GM12878 (cell line): ENCODE measurements around the gene FGGY. TPM values are rescaled to one million over a fixed set of nuclear protein-coding genes. Genes with fewer than 3 reads are reported as not detected.

Experiments used
- ATAC-seq: fragments of 200-7000 bp; cut with Tn5 transposase; 3 replicates; pipeline ENCODE4 v1.9.1; 2020; ENCODE audit warnings: mild to moderate bottlenecking, moderate library complexity
- BruUV-seq: library from RNA; stranded (reverse); fragments of 400-500 nt; replicated peaks from 2 replicates; lab custom pipeline; 2021; lab: Mats Ljungman, UMichigan
- CTCF ChIA-PET: fragments of 300-600 bp; sonication (Branson Sonifier 250); formaldehyde crosslinking; extraction: SDS; loops from one replicate; lab custom pipeline; 2021; ENCODE audit warnings: inconsistent platforms; lab: Yijun Ruan, JAX
- POLR2A ChIA-PET: fragments of 350-600 bp; formaldehyde crosslinking; extraction: SDS; loops from one replicate; lab custom pipeline; 2021; ENCODE audit warnings: inconsistent platforms; lab: Charles Lee
- RAD21 ChIA-PET: fragments of 300-600 bp; sonication (Branson Sonifier 250); formaldehyde crosslinking; loops from one replicate; lab custom pipeline; 2023; ENCODE audit warnings: antibody characterized with exemption; ENCODE audit not compliant: unreplicated experiment; lab: Charles Lee
- SMC1A ChIA-PET: fragments of 300-600 bp; sonication (Branson Sonifier 250); formaldehyde crosslinking; loops from one replicate; lab custom pipeline; 2023; ENCODE audit not compliant: unreplicated experiment, uncharacterized antibody; lab: Charles Lee
- DNase-seq: peaks from one replicate; pipeline ENCODE4 v3.0.0-alpha.2; 2011; ENCODE audit warnings: low read depth, low spot score
- FAIRE-seq: peaks from 3 replicates; lab custom pipeline; 2011; peaks lifted over from hg19 to GRCh38; lab: Jason Lieb, UNC
- H2AFZ ChIP-seq: 2 replicates; pipeline ENCODE4 v1.6.0; 2011; ENCODE audit warnings: low read depth, low read length, control low read depth; ENCODE audit not compliant: control insufficient read depth
- H3K27ac ChIP-seq: 2 replicates; pipeline ENCODE4 v1.5.1; 2011; ENCODE audit warnings: control low read depth; ENCODE audit not compliant: control insufficient read depth, insufficient read depth
- H3K27me3 ChIP-seq, 2 experiments: replicated peaks in 1 of 2; 2 replicates each; pipeline versions ENCODE4 v1.6.0 to v1.6.1; 2011; ENCODE audit warnings: low read length in 1 of 2; ENCODE audit not compliant: control insufficient read depth in 2 of 2, insufficient read depth in 2 of 2
- H3K36me3 ChIP-seq, 2 experiments: 2 replicates each; pipeline ENCODE4 v1.5.1; 2011; ENCODE audit warnings: low read length in 1 of 2; ENCODE audit not compliant: control insufficient read depth in 2 of 2, insufficient read depth in 2 of 2
- H3K4me1 ChIP-seq: 2 replicates; pipeline ENCODE4 v1.6.1; 2011; ENCODE audit warnings: mild to moderate bottlenecking, low read length, moderate library complexity, mixed read lengths; ENCODE audit not compliant: control insufficient read depth, insufficient read depth
- H3K4me2 ChIP-seq: 2 replicates; pipeline ENCODE4 v1.6.0; 2011; ENCODE audit warnings: control low read depth; ENCODE audit not compliant: control insufficient read depth, insufficient read depth
- H3K4me3 ChIP-seq: fragments of 200-600 bp; sonication (generic); 2 replicates; pipeline ENCODE4 v1.5.1; 2016
- H3K79me2 ChIP-seq: 2 replicates; pipeline ENCODE4 v1.6.0; 2011; ENCODE audit warnings: low read length; ENCODE audit not compliant: control insufficient read depth, insufficient read depth
- H3K9ac ChIP-seq: 2 replicates; pipeline ENCODE4 v1.8.0; 2011; ENCODE audit warnings: low read length, control low read depth, mixed read lengths; ENCODE audit not compliant: control insufficient read depth, insufficient read depth
- H3K9me3 ChIP-seq: replicated peaks from 3 replicates; pipeline ENCODE4 v1.5.1; 2011; ENCODE audit warnings: mild to moderate bottlenecking, low read length; ENCODE audit not compliant: control insufficient read depth, insufficient read depth
- H4K20me1 ChIP-seq: 2 replicates; pipeline ENCODE4 v1.6.0; 2011; ENCODE audit not compliant: control insufficient read depth, insufficient read depth
- BACH1 ChIP-seq: fragments of 450-650 bp; IDR thresholded peaks from 2 replicates; pipeline ENCODE4 v1.6.1; 2017; ENCODE audit warnings: mild to moderate bottlenecking, borderline replicate concordance
- BRCA1 ChIP-seq: IDR thresholded peaks from 2 replicates; pipeline ENCODE4 v1.6.1; 2011; ENCODE audit warnings: low read depth, low read length, improper control_type of control experiment
- HCFC1 ChIP-seq: fragments of 150-350 bp; IDR thresholded peaks from 2 replicates; pipeline ENCODE4 v1.6.1; 2014; ENCODE audit warnings: low read length
- IKZF2 ChIP-seq, 2 experiments: fragments of 450-650 bp; IDR thresholded peaks; 2 replicates each; pipeline ENCODE4 v1.6.1; 2017; ENCODE audit warnings: mild to moderate bottlenecking in 2 of 2, moderate library complexity in 2 of 2
- LARP7 ChIP-seq: fragments of 450-650 bp; IDR thresholded peaks from 2 replicates; pipeline ENCODE4 v1.6.1; 2017; ENCODE audit warnings: mild to moderate bottlenecking
- MEF2A ChIP-seq: IDR thresholded peaks from 2 replicates; pipeline ENCODE4 v1.6.1; 2011; ENCODE audit warnings: low read depth, mild to moderate bottlenecking, low read length, moderate library complexity; ENCODE audit not compliant: insufficient read depth
- MXI1 ChIP-seq: fragments of 150-350 bp; IDR thresholded peaks from 2 replicates; pipeline ENCODE4 v1.6.1; 2011; ENCODE audit warnings: low read depth, mild to moderate bottlenecking, inconsistent platforms, low read length, improper control_type of control experiment
- NFYB ChIP-seq: IDR thresholded peaks from 2 replicates; pipeline ENCODE4 v1.6.1; 2011; ENCODE audit warnings: low read depth, mild to moderate bottlenecking, low read length, improper control_type of control experiment, moderate library complexity; ENCODE audit not compliant: insufficient read depth
- USF2 ChIP-seq: IDR thresholded peaks from 2 replicates; pipeline ENCODE4 v1.6.1; 2011; ENCODE audit warnings: low read depth, low read length, improper control_type of control experiment, borderline replicate concordance
- ZNF592 ChIP-seq: fragments of 450-650 bp; IDR thresholded peaks from 2 replicates; pipeline ENCODE4 v1.6.1; 2017; ENCODE audit warnings: mild to moderate bottlenecking, moderate library complexity
- ZSCAN29 ChIP-seq: fragments of 450-650 bp; IDR thresholded peaks from 2 replicates; pipeline ENCODE4 v1.6.1; 2017; ENCODE audit warnings: mild to moderate bottlenecking, moderate library complexity
- WGBS: methylation state at CpG from one replicate; pipeline ENCODE4 v1.1.6; 2016; ENCODE audit warnings: low lambda C conversion rate; ENCODE audit not compliant: insufficient replicate concordance, insufficient coverage; ENCODE audit errors: missing lambda C conversion rate; 5-methylcytosine and 5-hydroxymethylcytosine counted together
- in situ Hi-C: fragments of 300-500 bp; cut with MboI; formaldehyde crosslinking; loops from 9 replicates; pipeline ENCODE4 v1.14.3; 2018; ENCODE audit warnings: mixed read lengths
- intact Hi-C: fragments of 100-400 bp; cut with micrococcal nuclease; formaldehyde crosslinking; loops from one replicate; pipeline ENCODE4 v1.14.2; 2022; ENCODE audit not compliant: unreplicated experiment
- polyA plus RNA-seq, 11 experiments: library from polyadenylated mRNA; depleted of rRNA in 4 of 11; unstranded in 6 of 11; stranded (reverse) in 5 of 11; fragments of >200 nt; fragmentation: Nextera tagmentation in 4 of 11; fragmentation: Illumina TruSeq in 1 of 11; extraction: Ambion mirVana in 4 of 11; extraction: Trizol in 1 of 11; gene quantifications; 1 replicate in 1 of 11; 2 replicates in 10 of 11; pipeline versions ENCODE4 v1.2.1 to v1.2.3, GENCODE V29; 2011 to 2016; ENCODE audit warnings: inconsistent platforms in 2 of 11, missing spikeins in 2 of 11, low read depth in 1 of 11
- total RNA-seq, 4 experiments: library from RNA; depleted of rRNA in 3 of 4; stranded (reverse); fragments of >200 nt in 3 of 4; fragmentation: Illumina TruSeq in 1 of 4; extraction: Trizol in 1 of 4; gene quantifications; 2 replicates each; pipeline versions ENCODE4 v1.2.1 to v1.2.3, GENCODE V29; 2013 to 2021

The FGGY gene
- total and polyA plus RNA-seq, 10 of the 15 experiments (the other 5 are each of a cell fraction or from before 2014, with no cell fraction given) = 6.2 to 11.9 (median 7.5) TPM

- CTCF ChIA-PET = no interaction called here
- FAIRE-seq = no peak
- intact Hi-C loops (no loop called here), in situ Hi-C loops (no loop called here)
- Histone ChIP-seq H3K4me1 (no peaks in the 10 kb centered on the region), H3K4me3 (no peak overlapping the region), H3K27ac (no peak overlapping the region), H4K20me1 (no peaks in the 10 kb centered on the region), H3K4me2 (no peak overlapping the region), H3K9ac (no peak overlapping the region), H3K9me3 (no peaks in the 10 kb centered on the region), H3K36me3 (no peaks in the 10 kb centered on the region), H3K27me3 (no peaks in the 10 kb centered on the region), H3K79me2 (no peaks in the 10 kb centered on the region), H2AFZ (no peak overlapping the region)
- TF ChIP-seq ZNF592 (no peak), MEF2A (no peak), ZSCAN29 (no peak), IKZF2 (IDR thresholded peaks at IDR 0.05) (no peak), HCFC1 (no peak), BRCA1 (no peak), BACH1 (no peak), USF2 (no peak), LARP7 (no peak), MXI1 (no peak), NFYB (no peak)
- RAD21 ChIA-PET = no interaction called here
- no peak for DNase-seq
- ATAC-seq = no peak
- SMC1A ChIA-PET = no interaction called here
- 84% methylated on average over 1 of the region's 1 CpG for WGBS
- POLR2A ChIA-PET = no interaction called here
- no TSS peak for BruUV-seq
Measured at GRCh38 chr1:59452559-59452958, 155.7 kb downstream of the FGGY start.
